NCI-H345 (cell line): ENCODE results near the gene UGGT1.

Source experiments
- DNase-seq: peaks from one replicate; lab custom pipeline; 2025; lab: John Stamatoyannopoulos, UW

Gene UGGT1, protein sequence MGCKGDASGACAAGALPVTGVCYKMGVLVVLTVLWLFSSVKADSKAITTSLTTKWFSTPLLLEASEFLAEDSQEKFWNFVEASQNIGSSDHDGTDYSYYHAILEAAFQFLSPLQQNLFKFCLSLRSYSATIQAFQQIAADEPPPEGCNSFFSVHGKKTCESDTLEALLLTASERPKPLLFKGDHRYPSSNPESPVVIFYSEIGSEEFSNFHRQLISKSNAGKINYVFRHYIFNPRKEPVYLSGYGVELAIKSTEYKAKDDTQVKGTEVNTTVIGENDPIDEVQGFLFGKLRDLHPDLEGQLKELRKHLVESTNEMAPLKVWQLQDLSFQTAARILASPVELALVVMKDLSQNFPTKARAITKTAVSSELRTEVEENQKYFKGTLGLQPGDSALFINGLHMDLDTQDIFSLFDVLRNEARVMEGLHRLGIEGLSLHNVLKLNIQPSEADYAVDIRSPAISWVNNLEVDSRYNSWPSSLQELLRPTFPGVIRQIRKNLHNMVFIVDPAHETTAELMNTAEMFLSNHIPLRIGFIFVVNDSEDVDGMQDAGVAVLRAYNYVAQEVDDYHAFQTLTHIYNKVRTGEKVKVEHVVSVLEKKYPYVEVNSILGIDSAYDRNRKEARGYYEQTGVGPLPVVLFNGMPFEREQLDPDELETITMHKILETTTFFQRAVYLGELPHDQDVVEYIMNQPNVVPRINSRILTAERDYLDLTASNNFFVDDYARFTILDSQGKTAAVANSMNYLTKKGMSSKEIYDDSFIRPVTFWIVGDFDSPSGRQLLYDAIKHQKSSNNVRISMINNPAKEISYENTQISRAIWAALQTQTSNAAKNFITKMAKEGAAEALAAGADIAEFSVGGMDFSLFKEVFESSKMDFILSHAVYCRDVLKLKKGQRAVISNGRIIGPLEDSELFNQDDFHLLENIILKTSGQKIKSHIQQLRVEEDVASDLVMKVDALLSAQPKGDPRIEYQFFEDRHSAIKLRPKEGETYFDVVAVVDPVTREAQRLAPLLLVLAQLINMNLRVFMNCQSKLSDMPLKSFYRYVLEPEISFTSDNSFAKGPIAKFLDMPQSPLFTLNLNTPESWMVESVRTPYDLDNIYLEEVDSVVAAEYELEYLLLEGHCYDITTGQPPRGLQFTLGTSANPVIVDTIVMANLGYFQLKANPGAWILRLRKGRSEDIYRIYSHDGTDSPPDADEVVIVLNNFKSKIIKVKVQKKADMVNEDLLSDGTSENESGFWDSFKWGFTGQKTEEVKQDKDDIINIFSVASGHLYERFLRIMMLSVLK (N-terminal part only)

DNA sequence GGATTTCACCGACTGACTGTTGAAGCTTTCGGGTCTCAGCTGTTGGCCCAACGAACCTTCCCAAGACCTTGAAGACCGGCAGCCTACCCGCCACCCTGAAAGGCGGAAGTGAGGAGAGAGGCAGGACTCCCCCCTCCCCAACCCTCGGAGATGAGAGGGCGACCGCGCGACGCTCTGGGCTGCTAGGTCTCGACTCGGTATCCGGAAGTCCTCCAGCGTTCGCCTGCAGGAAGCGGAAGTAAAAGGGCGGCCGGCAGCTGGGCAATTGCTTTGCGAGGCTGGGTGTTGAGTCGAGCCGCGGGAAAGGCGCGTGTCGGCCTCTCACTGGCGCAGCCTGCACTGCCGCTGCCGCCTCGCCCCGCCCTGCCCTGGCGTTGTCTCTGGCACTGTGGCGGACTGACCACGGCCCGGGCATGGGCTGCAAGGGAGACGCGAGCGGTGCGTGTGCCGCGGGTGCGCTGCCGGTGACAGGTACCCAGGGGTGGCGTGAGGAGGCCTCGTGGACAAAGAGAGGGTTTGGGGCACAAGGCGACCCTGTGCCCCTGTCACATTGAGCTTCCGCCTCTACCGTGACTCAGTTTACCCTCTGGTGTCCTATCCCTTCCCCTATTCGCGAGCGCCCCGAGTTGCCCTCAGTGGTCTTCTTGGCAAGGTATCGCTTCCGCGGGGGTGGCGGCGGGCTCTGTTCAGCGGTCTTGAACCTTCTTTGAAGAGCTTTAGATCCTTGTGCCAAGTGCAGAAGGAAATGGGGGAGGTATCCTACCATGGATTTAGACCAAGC, at the start of gene UGGT1:
Gene UGGT1 (plus strand): TSS at position 256 of the 781 bp plus-strand sequence. CDS start 158 bp downstream, at position 414.
- peak; percentile 96 for DNase-seq

DNA sequence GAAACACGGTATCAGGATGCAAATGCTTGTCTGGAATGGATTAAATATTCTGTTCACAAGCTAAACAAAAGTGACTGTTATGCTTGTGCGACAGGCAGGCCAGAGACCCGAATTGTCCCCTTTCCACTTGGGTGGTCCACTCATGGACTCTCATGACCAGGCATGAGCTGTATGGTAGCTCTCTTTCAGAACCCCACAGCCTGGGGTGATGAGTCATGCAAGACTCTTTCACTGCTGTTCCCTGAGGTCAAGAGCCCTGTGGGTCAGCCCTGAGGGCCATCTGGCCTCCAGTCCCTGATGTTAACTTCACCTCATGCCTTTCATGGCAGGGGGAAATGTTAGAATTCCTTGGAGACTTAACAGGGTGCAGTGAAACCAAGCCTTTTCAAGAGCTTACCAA, 49.4 kb upstream of the UGGT1 start:
- no peak for DNase-seq

DNA sequence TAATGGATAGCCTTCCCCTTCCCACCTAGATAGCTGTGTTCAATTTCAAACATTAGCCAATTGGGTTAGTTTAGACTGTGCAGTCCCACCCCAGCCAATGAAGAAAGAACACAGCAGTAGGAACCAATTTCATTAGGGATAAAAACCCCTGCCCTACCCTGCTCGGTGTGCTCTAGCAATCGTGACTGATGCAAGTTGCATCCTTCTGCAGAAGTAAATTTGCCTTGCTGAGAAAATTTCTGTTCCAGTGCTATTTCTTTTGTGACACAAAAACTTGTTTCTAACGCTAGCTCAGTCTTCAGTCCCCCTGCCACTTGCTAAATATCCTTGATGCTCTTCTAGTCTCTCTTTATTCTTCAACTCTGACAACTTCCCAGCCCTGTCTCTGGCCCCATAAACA, 48.0 kb upstream of the UGGT1 start:
- DNase-seq, result no peak

DNA sequence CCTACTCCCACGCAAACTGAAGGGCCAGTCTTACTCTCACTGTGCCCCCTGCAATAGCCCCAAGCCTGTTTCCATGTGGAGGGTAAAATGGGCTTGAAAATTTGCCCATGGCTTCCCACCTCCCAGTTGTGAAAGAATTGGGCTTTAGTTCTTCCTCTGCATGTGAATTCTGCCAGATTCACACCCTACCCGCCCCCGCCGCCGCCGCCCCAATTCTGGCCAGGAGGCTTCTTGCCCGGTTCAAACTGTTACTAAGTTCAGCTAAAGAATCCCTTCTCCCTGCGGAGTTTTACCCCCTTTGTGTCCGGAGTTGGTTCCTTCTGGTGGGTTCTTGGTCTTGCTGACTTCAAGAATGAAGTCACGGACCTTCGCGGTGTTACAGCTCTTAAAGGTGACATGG, 37.7 kb upstream of the UGGT1 start:
- DNase-seq, result no peak

DNA sequence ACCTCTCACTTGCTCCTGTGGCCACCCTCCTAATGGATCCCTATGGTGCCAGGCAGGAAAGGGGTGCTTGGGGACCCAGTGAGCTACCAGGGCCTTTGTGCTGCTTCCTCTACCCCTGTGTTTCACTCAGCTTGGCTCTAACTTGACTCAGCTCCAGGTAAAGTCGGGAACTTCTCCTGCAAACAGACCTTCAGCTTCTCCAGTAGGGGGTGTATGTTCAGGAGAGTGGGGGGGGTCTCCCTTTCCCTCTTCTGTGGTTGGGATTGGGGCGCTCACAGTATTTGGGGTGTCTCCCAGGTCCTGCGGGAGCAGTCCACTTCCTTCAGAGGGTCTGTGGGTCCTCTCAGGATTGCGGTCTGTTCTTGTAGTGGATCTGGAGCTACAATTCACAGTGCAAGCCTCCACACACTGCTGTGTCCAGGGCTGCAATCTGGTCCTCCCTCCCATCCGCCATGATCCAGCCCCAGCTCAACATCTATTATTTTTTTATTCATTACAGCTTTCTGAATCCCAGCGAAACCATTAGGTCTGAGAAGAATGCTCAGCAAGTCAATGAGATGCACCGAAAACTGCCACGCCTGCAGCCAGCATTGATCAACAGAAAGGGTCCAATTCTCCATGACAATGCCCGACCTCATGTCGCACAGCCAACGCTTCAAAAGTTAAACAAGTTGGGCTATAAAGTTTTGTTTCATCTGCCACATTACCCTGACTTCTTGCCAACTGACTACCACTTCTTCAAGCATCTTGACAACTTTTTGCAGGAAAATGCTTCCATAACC, 36.7 kb upstream of the UGGT1 start:
- DNase-seq, result no peak

DNA sequence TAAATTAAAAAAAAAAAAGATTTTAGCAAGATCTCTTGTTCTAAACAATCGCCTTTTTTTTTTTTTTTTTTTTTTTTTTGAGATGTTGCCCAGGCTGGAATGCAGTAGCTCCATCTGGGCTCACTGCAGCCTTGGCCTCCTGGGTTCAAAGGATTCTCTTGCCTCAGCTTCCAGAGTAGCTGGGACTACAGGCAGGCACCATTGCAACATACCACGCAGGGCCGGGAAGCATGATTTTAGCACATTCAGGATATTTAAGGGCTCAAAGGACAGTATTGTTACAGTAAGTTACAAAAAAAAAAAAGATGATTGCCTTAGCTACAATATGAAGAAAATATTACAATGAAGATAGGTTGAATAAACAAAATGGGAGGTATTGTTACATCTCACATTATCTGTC, 33.7 kb upstream of the UGGT1 start:
- DNase-seq, result no peak

DNA sequence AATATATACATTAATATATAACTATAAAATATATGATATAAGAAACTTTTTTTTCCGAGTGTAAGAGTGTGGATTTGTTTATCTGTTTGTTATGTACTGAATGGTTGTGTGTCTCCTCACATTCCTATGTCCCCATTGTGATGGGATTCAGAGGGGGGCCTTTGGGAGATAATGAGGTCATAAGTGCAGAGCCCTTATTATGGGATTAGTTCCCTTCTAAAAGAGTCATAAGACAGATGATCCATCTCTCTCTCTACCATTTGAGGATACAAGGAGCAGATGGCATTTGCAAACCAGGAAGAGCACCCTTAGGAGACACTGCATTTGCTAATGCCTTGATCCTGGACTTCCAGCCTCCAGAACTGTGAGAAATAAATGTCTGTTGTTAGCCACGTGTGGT, 32.9 kb upstream of the UGGT1 start:
- DNase-seq, result no peak

DNA sequence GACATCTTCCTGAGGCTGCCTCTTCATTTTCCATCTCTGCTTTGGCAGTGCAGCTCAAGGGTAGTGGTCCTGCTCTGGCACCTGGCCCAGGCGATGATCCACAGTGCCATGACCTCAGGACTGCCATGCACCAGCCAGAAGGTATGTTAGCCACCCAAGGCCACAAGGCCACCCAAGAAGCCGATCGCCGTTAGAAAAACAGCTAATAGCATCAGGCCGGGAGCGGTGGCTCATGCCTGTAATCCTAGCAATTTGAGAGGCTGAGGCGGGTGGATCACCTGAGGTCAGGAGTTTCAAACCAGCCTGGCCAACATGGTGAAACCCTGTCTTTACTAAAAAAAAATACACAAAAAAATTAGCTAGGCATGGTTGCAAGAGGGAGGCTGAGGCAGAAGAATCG, 28.4 kb upstream of the UGGT1 start:
- DNase-seq, result no peak

DNA sequence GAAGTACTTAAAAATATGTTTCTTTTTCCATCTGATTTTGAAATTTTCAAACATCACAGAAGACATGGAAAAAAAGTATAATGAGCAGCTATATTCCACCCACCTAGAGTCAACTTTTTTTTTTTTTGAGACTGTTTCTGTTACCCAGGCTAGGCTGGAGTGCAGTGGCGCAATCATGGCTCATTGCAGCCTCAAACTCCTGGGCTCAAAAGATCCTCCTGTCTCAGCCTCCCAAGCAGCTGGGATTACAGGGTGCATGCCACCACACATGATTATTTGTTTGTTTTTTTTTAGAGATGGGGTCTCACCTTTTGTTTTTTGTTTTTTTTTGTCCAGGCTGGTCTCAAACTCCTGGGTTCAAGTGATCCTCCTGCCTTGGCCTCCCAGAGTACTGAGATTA, 26.6 kb upstream of the UGGT1 start:
- no peak for DNase-seq

DNA sequence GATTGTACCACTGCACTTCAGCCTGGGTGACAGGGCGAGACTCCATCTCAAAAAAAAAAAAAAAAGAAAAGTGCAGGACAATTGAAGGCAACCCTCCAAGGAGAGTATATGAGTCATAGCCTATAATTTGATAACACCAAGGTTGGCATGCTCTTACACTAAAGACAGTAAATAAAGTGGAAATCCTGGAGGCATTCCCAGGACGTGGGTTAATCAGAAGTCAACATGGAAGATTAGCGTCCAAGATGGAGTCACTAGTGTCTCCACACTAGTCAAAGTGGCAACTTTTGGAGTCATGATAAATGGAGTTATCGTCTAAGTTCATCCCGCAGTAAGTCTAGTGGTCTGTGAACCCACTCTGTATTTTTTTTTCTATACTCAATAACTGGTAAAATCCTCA, 21.2 kb upstream of the UGGT1 start:
- DNase-seq, result no peak

DNA sequence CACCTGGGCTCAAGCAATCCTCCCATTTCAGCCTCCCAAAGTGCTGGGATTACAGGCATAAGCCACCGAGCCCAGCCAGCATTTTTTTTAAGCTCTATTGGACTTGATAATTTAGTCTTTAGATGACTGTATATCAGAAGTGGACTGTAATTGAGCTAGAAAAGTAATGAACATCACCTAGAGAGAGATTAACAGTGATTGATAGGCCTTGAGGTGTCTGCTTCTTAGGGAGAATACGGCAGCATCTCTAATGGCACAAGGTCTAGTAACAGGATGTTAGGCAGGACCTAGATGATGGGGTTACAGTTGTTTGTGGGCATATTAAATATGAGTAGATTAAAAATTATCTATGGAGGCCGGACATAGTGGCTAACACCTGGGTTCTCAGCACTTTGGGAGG, 17.7 kb upstream of the UGGT1 start:
- no peak for DNase-seq

DNA sequence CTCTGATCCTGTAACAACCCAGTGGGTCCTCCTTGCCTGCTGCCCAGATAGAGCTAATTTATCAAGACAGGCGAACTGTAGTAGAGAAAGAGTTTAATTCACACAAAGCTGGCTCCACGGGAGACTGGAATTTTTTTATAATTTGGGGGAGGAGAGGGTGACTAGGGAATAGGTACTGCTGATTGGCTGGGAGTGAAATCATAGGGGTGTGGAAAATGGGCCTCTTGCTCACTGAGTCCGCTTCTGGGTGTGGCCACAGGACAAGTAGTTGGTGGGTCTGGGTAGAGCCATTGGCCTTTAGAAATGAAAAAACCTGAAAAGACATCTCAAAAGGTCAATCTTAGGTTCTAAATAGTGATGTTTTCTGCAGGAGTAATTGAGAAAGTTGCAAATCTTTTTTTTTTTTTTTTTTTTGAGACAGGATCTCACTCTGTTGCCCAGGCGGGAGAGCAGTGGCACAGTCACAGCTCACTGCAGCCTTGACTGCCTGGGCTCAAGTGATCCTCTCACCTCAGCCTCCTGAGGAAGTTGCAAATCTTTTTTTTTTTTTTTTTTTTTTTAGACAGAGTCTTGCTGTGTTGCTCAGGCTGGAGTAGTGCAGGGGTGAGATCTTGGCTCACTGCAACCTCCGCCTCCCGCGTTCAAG, 14.4 kb upstream of the UGGT1 start:
- DNase-seq, result no peak

DNA sequence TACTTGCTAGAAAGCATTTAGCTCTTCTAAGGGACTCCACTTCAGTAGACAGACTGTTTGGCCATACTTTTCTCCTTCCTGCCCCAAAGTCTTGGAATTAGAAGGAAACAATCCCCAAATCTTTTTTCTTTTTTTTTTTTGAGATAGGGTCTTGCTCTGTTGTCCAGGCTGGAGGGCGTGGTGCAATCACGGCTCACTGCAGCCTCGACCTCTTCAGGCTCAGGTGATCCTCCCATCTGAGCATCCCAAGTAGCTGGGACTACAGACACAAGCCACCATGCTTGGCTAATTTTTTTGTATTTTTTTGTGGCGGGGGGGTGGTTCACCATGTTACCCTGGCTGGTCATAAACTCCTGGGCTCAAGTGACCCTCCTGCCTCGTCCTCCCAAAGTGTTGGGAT, 6.2 kb upstream of the UGGT1 start:
- DNase-seq, result no peak

DNA sequence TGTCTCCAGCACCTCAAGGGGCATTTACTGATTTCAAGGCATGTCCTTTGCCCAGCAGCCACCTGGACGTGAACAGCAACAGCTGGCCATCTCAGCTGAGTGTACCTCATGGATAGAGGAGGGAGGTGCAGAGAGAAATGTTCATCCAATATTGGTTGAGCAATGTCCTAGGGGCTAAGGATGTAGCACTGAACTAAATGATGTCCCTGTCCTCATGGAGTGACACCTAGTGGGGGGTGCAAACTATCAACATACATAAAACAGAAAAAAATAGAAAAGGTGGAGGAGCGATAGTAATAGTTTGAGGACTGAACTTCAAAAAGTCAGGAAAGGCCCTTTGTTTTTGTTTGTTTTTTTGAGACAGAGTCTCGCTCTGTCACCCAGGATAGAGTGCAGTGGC, 4.8 kb upstream of the UGGT1 start:
- DNase-seq, result no peak

DNA sequence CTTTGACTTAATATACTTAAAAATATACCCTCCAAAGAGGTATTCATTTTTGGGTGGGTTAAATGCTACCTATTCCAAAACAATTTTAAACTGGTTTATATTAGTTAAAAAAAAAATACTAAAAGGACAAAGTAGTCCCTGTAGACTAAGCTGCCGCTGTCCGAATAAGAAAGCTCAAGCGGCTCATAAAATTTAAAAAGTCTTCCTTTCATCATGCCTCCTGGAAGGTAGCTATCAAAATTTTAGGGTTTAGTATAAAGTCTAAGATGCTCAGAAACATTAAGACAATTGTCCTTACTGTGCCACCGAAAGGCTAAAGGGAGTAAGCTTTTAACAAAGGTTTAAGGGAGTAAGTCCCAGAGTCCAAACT, 440 bp upstream of the UGGT1 start:
- DNase-seq, result no peak

DNA sequence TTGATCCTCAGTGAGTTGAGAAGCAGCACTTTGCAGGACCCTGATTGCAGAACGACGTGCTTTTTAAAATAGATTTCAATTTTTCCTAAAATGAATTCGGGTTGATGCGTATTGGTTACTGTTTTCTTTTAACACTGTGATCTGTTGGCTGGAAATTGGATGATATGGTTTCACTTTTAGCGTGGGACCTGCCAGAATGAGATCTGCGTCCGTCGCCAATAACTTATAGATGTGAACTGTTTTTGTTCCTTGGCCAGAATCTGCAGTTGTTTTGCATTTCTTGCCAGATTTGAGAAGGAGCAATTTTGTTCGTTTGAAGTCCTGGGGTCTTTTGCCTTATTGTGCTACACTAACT, 703 bp downstream of the UGGT1 start:
- no peak for DNase-seq

DNA sequence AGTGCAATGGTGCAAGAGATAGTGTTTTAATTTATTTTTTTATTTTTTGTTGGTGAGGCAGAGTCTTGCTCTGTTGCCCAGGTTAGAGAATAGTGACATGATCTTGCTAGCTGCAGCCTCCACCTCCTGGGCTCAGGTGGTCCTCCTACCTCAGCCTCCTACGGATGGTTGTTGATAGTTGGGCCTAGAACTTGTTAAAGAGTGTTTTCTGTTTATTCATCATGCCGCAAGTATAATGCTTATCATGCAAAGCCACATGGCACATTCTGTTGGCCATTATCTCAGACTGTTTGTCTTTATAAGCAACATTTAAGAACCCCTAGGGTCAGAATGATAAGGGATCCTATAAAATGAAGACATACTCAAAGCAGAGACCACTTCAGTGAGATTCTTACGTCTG, 1.7 kb downstream of the UGGT1 start:
- DNase-seq, result no peak

DNA sequence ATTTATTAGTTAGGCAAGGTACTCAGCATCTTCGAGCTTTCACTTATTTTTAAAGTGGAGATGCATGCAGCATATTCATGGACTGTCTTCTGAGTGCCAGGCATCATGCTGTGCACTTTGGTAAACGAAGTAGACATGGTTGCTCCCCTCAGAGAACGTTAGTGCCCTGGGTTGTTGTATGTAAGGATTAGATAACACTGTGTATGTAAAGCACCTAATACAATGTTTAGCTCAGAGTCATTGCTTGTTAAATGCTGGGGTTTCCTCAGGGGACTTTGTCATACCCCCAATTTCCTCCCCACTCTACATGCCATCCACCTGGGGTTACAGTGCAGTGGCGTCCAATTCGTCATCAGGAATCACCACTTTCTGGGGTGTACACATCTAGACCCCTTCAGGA, 2.8 kb downstream of the UGGT1 start:
- DNase-seq, result no peak

DNA sequence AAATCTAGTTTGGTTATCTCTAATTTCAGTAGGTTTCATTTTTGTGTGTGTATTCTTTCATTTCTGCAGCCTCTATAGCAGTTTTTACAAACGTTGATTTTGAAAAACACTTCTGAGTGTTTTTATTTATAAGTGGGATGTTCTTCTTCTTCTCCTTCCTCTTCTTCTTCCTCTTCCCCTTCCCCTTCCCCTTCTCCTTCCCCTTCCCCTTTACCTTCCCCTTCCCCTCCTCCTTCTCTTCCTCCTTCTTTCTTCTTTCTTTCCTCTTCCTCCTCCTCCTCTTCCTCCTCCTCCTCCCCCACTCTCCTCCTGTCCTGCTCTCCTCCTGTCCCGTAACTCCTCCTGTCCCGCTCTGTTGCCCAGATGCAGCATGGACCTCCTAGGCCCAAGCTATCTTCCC, 4.2 kb downstream of the UGGT1 start:
- no peak for DNase-seq

DNA sequence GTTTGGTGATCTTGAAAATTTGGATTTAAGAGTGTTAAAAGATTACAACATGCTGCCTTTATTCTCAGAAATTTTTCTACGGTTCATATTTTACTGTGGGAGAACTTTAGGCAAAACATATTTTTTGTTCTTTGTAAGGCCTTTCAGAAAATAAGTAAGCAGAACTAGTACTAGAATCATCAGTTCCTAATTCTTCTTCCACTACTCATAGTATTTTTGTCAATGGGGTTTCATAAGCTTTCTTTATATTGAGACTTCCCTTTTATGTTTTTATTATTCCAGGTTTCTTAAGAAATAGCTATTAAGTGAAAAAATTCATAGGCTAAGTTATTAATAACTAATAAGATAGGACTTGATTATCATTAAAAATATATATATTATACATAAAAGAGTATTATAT, 12.4 kb downstream of the UGGT1 start:
- no peak for DNase-seq

DNA sequence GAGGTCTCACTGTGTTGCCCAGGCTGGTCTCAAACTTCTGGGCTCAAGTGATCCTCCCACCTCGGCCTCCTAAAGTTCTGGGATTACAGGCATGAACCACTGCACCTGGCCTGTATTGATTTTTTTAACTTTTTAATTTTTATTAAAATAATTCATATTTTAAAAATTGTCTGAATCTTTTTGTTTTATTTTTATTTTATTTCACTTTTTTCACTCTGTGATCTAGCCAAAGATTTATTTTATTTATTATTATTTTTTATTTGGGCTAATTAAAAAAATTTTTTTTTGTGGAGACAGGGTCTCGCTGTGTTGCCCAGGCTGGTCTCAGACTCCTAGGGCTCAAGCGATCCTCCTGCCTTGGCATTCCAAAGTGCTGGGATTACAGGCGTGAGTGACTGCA, 14.1 kb downstream of the UGGT1 start:
- no peak for DNase-seq
